GM18517 (cell line): ENCODE measurements around the gene CACNB2.
"Not testable (repeated sequence)": the region's sequence is repeated elsewhere in the genome, so short reads cannot be mapped to it uniquely, and the experiment has no call there.

ENCODE experiments used
- ATAC-seq: cut with Tn5 transposase; IDR thresholded peaks from one replicate; pipeline ENCODE4 v1.9.1; 2021; ENCODE audit warnings: mild to moderate bottlenecking, moderate library complexity; ENCODE audit not compliant: unreplicated experiment

CACNB2 gene

DNA sequence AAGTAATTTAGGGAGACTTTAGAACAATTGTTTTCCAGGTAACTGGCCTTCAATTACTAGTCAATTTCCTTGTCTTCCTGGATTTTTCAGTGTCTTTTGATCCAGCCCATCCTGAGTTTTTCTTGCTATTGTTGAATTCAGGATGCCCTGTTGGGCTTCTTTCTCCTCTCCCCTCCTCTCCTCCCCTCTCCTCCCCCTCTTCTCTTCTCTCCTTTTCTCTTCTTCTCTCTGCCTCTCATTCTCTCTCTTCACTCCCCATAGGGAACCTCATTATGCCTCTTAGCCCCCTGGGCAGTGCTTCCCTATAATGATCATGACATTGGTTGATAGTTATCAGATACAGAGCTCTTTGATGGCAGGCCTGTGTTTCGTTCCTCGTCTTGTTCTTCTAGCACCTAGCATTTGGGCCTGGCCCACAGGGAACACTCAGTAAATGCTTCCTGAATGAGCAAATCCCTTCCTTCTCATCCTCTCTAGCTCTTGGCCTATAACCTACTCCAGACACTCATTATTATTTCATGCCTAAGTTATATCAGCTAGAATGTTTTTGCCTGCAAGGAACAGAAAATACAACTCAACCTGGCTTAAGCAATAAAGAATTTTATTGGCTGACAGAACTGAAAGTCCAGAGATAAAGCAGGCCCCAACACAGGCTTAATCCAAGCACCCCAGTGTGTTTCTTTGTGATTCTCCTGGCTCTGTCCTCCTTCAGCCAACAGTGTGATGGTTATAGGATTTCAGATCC lies 56.8 kb downstream of the CACNB2 start:
- no peak for ATAC-seq

DNA sequence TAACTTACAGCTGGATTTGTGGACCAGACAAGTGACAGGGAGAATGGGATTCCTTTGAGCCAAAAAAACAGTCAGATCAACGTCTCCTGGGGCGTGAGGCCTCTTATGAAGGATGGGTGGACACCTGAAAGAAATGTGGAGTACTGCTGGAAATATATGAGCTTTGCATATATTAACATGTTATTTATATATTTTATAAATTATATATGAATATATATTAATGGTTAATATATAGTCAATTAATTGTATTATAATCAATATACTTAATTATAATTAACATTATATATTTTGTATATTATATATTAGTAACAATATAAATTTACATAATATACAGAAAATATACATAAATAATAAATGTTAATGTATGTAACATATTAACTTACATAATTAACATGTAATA lies 57.5 kb downstream of the CACNB2 start:
- no peak for ATAC-seq

DNA sequence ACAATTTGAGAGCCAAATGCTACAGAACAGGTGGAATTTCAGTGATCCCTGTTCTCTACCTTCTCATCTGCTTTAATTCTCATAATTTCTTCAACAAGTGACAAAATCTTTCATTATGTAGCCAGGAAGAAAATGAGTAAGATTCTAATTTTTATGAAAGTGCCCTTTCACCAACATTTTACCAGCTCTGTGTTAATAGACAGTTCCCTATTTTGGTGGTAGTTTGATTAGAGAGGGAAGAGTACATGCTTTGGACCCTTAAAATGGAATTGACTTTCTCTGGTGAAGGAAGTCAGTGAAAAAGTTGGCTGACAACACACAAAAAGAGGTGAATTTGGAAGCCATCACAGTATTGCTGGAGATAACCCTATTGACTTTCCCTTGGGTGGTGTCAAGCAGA lies 61.7 kb downstream of the CACNB2 start:
- ATAC-seq = no peak

DNA sequence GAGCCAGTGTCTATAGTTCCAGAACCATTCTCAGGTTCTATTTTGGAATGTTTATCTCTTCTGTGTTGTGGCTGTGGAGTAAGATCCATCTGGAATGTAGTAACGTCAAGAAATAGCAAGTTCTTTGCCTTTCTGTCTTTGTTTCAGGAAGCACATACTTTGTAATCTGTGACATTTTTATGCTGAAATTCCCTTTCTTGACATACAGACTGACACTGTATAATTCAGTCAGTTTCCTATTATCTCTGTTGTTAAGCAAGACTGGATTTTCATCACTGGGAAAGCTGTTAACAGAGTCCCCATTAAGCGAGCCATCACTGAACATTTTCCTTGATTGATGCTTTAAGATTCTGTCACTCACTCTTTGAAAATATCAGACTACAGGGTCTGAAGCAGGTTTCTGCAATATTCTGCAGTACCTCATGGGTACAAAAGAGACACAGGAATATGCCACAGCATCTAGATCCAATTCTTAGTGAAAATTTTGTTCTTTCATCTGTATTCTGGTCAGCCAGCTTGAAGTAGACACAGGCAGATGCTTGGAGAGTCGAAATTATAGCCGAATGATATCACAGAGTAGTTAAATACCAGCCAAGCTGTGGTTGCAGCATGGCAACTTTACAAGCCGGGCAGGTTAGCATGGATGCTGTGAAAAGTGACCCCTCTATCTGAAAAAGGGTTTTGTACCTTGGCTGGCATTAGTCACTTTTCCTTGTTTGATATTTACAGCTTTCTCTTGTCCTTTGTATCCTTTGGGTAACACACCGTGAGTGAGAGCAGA lies 62.6 kb downstream of the CACNB2 start:
- ATAC-seq = no peak

DNA sequence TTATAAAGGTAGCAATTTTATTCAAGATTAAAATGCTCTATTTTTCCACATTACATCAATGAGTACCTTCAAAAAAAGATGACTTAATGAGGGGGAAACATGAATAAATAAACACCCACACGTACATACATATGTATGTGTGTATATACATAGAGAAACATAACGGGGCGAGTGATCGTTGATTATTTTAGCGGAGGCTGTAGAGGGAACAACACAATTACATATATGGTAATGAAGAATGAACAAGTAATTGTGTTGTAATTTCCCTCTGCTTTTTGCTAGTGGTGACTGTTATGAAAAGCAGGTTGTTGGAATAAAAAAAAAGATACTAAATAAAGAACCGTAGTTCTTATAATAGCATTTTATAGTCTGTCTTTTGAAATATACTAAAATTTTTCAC lies 63.2 kb downstream of the CACNB2 start:
- no peak for ATAC-seq

DNA sequence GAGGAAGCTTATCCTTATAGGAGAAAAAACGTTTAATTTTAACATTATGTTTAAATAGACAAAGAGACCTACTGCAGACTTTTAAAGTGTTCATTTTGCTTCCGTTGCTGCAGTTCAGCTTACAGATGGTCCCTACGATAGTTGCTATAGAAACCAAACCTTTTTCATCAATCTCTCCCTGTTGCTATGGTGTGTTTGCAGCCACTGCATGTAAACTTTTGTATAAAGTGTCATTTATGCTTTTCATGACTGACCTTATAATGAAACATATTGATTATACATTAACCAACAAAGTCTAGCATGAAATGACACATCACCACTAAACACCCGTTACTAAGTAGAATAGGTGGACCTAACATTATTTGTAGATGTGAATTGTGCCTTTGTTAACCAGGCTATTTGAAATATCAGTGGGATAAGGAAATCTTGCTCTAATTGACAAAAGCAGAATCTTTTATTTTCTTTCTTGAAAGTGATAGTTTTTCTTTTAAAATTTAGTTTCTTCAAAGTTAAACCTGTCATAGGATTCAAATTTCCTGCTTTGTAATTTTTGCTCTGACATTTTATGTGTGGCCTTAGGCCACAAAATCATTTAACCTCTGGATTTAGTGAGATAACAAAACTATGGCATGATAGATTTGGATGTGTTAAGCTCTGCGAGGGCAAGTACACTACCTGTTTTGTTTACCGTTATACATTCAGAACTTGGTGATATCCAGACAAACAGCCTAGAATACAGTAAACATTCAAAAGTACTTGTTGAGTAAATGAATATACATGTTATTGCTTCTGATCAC lies 64.0 kb downstream of the CACNB2 start:
- no peak for ATAC-seq

DNA sequence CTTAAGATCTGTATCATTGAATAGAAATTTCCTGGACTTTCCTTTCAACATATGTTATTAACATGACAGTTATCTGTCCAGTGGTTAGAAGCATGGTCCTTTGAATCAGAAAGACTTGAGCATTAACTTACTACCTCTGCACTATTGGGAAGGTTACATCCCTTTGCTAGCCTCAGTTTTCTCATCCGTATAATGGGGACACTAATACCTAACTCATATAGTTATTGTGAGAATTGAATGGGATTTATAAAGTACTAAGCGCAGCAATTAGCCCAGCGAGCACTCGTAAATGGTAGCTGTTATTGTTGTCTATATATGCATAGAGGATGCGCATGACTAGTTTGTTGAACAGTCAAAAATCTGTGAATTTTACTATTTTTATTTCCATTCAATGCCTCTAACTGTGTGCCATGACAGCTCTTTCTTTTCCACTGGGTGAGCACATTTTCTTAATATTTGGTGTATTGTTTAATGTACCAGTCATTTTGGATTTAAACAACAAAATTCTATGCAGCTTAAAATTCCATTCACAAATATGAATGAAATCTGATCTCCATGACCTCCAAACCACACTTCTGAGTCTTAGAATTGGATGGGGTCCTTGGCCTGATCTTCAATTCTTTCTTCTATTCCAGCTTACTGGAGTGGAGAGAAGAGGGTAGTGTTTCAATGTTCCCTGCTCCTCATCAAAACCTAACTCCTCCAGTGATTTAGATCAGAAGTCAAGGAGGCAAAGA lies 65.0 kb downstream of the CACNB2 start:
- ATAC-seq = no peak

DNA sequence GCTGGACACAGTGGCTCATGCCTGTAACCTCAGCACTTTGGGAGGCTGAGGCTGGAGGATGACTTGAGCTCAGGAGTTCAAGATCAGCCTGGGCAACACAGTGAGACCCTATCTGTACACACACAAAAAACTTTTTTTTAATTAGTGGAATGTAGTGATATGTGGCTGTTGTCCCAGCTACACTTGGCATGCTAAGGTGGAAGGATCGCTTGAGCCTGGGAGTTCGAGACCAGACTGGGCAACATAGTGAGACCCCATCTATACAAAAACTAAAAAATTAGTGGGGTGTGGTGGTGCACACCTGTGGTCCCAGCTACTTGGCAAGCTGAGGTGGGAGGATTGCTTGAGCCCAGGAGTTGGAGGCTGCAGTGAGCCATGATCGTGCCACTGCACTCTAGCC lies 68.0 kb downstream of the CACNB2 start:
- not testable (repeated sequence) for ATAC-seq

DNA sequence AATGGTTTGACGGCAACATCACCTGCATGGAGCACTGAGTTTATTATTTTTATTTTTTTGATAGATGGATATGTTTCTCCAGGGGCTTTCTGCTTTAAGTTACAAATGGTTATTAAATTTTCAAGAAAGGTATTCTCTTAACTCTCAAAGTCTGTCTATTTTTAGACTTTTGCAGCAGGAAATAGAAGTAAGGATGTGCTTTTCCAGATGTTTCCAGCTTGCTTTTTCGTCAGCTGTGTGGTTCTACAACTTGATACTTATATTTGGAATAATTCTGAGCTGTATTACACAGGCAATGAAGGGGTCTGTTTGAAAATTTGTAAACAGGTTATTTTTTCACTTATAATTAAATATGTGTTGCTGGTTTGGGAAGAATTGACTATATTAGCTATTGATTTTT lies 69.0 kb downstream of the CACNB2 start:
- ATAC-seq = no peak

DNA sequence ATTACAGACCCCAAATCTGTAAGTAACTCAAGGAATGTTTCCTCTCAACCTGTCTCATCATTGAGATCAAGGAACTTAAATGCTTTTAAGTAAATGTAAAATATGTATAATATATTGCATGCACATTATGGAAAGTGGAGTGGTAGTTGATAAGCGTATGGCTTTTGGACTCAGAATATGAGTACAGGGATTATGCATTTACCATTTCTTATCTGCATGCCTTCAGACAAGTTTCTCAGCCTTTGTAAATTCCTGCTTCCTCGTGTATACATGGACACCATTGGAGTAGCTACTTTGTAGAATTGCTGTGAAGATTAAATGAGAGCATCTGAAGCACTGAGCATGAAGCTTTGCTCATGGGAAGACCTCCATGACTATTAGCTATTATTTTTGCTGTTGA lies 70.5 kb downstream of the CACNB2 start:
- ATAC-seq = no peak

DNA sequence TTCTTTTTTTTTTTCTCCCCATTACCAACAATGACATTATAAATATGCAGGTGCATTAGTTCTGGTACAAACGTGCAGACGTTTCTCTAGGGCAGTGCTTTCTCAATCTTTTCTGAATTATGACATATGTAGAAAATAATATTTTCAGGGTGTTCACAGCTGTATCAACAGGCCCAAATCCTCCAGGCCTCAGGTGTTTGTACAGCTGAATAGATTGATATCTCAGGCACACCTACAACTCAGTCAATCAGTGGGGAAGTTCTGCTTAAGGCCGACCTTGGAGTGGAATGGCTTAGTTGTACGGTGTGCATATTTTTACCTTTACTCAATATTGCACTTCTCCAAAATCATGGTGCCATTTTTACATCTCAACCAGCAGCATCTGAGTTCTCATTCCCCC lies 71.6 kb downstream of the CACNB2 start:
- ATAC-seq = no peak

DNA sequence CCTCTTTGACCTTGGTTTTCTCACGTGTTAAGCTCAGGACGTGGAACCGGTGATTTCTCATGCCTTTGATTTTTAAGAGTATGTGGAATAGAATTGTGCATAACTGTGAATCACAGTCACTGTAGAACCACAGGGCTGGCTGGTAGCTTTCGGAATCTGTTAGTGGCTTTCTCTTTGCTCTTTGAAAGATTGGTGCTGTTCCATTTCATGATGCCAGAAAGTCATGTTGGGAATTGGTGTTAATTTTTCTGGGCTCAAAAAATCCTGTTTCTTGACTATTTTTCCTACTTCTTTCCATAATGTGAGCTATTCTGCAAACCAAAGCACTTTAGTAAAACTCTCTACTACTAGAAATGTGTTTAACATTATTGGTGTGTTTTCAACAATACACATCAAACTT lies 73.0 kb downstream of the CACNB2 start:
- no peak for ATAC-seq

DNA sequence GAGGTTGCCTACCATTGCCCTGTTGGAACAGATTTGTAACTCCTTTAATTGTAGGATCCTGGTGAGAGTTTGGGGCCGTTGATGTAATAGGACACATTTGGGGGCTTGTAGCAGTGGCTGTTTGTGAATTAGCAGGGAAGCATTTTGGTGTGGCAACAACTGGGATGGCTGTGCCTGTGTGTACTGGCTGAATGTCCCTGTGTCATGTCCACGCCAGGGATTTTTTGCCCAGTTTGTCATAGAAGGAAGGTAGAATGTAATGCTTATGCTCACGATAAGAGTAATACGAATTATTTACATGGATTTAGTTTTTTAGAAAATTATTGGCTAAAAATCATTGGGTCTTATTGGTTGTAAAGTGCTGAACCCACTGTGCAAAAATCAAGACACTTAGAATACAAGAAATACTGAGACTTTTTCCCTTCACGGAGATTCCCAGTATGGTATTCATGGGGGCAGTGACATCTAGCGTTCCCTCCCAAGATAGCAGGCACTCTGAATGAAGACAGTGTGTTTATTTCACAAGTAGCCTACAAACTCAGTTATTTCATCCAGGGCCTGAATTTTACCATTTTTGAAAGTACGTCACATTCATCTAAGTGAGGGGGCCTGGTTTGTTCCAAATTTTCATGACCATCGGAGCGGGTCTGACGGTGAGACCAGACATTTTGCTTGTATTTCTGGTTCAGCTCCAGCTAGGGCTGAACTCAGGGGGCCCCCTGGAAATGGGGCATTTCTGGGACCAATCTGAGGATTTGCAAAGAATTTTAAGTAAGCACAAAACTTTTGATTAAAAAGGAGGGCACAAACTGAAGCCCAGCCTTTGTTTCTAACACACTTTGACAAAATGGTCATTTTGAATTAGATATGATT lies 74.7 kb downstream of the CACNB2 start:
- no peak for ATAC-seq

DNA sequence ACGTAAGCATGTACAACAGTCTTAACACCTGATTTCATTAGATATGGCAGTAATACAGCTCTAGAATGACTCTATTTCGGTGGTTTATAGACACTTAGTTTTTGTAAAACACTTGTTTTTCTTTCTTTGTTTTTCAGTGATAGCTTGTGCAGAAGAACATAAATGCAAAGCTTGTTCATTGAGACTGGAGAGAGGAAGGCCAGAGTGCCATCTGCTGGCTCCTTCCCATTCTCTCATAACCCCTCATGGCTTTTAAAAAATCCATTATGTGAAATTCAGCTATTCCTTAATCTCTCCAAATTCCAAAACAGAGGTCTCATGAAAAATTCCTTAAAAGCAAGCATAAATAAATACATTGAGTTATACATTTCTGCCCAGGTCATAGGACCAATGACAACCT lies 76.3 kb downstream of the CACNB2 start:
- no peak for ATAC-seq

DNA sequence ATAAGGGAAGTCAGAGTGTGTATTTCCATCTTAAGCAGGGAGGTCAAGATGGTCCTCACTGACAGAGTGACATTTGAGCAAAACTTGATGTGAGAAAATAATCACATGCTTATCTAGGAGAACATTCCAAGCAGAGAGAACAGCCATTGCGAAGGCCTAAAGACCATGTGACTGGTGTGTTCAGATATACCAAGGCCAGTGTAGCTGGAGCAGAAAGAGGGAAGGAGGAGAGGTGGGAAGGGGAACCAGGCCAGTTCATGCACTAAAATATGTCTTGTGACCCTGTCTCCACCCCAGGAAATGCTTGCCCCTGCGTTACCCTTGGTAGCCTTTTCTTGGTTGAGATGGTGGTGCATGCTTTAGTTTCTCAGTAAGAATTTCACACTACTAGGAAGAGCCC lies 77.4 kb downstream of the CACNB2 start:
- ATAC-seq = no peak

DNA sequence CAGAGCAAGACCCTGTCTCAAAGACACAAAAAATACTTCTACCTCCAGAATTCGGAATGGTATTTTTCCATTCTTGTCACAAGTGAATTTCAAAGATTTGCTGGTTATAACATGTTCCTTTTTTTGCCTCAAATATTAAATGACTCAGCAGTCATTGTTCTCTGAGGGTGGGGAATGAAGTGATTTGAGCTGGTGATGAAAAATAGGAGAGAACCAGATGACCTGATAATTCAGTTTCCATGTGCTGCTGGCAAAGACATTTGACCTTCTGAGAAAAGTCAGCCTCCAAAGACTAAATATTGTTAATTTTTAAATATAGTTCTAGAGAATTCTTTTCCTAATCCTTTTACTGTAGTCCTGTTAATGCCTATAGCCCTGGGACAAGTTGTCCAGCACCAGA lies 78.9 kb downstream of the CACNB2 start:
- no peak for ATAC-seq

DNA sequence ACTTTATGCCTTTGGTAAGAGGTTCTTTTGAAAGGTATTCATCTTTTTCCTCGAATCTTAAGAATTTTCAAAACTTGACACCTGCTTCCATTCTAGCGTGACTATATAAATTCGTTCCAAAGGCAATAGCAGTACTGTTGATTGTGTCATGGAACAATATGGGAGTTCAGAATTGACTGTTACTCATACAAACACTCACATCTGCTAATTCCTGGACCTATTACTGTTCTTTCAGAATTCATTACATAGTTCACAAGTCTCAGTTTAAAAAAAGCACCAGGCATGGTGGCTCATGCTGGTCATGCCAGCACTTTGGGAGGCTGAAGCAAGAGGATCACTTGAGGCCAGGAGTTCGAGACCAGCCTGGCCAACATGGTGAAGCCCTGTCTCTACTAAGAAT lies 80.9 kb downstream of the CACNB2 start:
- ATAC-seq = no peak

DNA sequence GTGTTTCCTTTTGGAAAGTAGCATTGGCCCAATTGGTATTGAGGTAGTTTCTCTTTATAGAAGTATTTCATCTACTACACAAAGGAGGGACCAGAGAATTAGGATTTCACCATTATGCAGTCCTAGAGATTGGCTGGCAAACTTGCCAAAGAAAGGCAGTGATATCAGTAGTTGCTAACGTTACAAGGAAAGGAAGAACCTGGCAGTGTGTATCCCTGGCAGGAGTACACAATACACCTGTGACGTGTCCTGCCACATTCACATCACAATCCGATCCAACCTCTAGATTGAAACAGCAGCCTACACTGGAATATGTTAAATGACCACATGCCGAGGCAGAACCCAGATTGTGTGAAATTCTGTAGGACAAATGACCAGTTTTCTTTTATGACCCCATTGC lies 81.7 kb downstream of the CACNB2 start:
- no peak for ATAC-seq

DNA sequence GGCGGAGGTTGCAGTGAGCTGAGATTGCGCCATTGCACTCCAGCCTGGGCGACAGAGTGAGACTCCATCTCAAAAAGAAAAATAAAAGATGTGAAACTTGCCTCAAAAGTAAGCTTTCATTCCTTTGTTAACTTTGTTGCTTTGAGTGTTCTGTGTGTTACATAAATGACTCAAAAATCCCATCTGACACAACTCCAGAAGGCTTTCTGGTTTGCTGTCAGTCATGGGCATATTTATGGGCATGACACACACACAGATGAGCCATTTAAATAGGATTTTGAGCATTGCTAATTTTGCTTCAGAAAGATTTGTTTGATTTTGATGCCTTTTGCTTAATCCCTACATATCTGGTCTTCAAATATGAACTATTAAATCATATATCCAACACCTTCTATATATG lies 82.6 kb downstream of the CACNB2 start:
- no peak for ATAC-seq

DNA sequence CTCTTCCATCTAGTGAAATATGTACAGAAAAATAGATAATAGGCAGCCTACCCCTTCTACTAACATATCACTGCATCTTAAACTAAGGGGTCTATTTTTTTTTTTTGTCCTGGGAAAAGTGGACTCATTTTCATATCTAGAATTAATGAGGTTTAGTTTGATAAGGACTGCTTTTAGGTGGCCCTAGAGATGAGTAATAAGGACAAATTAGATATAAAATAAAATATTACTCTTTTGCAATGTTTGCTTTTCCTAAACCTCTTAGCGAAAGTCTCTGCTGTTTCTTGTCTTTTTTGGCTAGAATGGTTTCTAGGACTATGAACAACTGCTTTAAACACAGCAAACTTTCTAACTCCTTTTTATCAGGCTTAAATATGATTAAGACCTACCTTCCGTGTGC lies 83.7 kb downstream of the CACNB2 start:
- no peak for ATAC-seq
